DND-41 (cell line): Measurements from ENCODE around the gene C9orf50.
"Not testable (repeated sequence)": the region's sequence is repeated elsewhere in the genome, so short reads cannot be mapped to it uniquely, and the experiment has no call there.

Experiments
- ATAC-seq: fragments of 200-7000 bp; cut with Tn5 transposase; 3 replicates; pipeline ENCODE4 v1.9.1; 2021; ENCODE audit warnings: low read depth; ENCODE audit not compliant: insufficient read depth
- DNase-seq: peaks from one replicate; pipeline ENCODE4 v3.0.0-alpha.2; 2020
- H2AFZ ChIP-seq: 2 replicates; pipeline ENCODE4 v1.6.0; 2012; ENCODE audit warnings: low read depth, low read length
- H3K27ac ChIP-seq: 2 replicates; pipeline ENCODE4 v1.5.1; 2012; ENCODE audit warnings: low read length, inconsistent platforms
- H3K27me3 ChIP-seq: fragments of 200-600 bp; sonication (generic); 2 replicates; pipeline ENCODE4 v1.6.0; 2012; ENCODE audit warnings: low read length, mild to moderate bottlenecking, inconsistent platforms; ENCODE audit not compliant: insufficient read depth, poor library complexity
- H3K36me3 ChIP-seq: 2 replicates; pipeline ENCODE4 v1.5.1; 2012; ENCODE audit warnings: low read length, inconsistent platforms; ENCODE audit not compliant: insufficient read depth
- H3K4me1 ChIP-seq: 2 replicates; pipeline ENCODE4 v1.5.1; 2012; ENCODE audit warnings: mild to moderate bottlenecking, low read length; ENCODE audit not compliant: insufficient read depth
- H3K4me2 ChIP-seq: 2 replicates; pipeline ENCODE4 v1.6.0; 2012; ENCODE audit warnings: mild to moderate bottlenecking, moderate library complexity, low read length, inconsistent platforms; ENCODE audit not compliant: insufficient read depth
- H3K4me3 ChIP-seq, 2 experiments: fragments of 200-600 bp in 1 of 2; shearing (Covaris generic) in 1 of 2; 2 replicates each; pipeline ENCODE4 v1.5.1; 2012 to 2016; ENCODE audit warnings: inconsistent platforms in 2 of 2, low read length in 2 of 2, mild to moderate bottlenecking in 2 of 2, low read depth in 1 of 2, moderate library complexity in 1 of 2
- H3K79me2 ChIP-seq: 2 replicates; pipeline ENCODE4 v1.6.0; 2012; ENCODE audit warnings: low read length, inconsistent platforms; ENCODE audit not compliant: insufficient read depth
- H3K9ac ChIP-seq: 2 replicates; pipeline ENCODE4 v1.6.0; 2012; ENCODE audit warnings: low read depth, mild to moderate bottlenecking, inconsistent platforms, low read length, moderate library complexity
- H3K9me3 ChIP-seq: 2 replicates; pipeline ENCODE4 v1.5.1; 2012; ENCODE audit warnings: low read length, moderate library complexity, mild to moderate bottlenecking, inconsistent platforms; ENCODE audit not compliant: insufficient read depth, severe bottlenecking
- H4K20me1 ChIP-seq: 2 replicates; pipeline ENCODE4 v1.6.0; 2012; ENCODE audit warnings: low read length; ENCODE audit not compliant: insufficient read depth
- EZH2 ChIP-seq: IDR thresholded peaks from 3 replicates; pipeline ENCODE4 v1.6.1; 2012; ENCODE audit warnings: borderline replicate concordance, low read depth, mild to moderate bottlenecking, moderate library complexity, low read length, inconsistent platforms; ENCODE audit not compliant: severe bottlenecking
- TF ChIP-seq, protein P1 (sequence below): IDR thresholded peaks from 2 replicates; pipeline ENCODE4 v1.5.1; 2012; ENCODE audit warnings: borderline replicate concordance, low read length, moderate library complexity, mild to moderate bottlenecking; ENCODE audit not compliant: poor library complexity, severe bottlenecking; ENCODE audit errors: extremely low read depth

C9orf50 gene

DNA sequence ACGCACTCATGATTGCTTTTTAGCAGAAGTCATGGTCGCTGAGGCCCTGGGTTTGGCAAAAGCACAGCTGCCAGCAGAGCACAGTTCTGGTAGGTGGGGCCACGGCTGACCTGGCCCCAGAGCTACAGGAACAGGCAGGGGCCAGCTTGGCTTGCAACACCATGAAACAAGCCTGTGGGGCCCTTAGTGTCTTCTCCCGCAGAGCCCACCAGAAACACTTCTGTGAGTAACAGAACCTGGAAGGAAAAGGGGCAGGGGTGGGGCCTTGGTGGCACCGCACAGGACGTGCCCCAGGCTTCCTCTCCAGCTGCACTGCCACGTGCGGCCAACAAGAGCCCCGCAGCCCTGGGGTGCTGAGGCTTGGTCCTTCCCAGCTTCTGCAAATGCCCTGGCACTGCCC, 16.2 kb upstream of the C9orf50 start:
- Histone ChIP-seq H3K79me2 (peaks cover 59% of the 10 kb centered on the region), H3K4me1 (peaks cover 27% of the 10 kb centered on the region), H3K9ac (no peak overlapping the region), H2AFZ (no peak overlapping the region), H3K4me3 (no peak overlapping the region), H3K4me2 (no peak overlapping the region), H3K27ac (no peak overlapping the region), H3K27me3 (no peaks in the 10 kb centered on the region), H3K9me3 (no peaks in the 10 kb centered on the region), H4K20me1 (peaks cover 80% of the 10 kb centered on the region), H3K36me3 (peaks cover 69% of the 10 kb centered on the region)
- no peak for DNase-seq
- TF ChIP-seq, protein P1, sequence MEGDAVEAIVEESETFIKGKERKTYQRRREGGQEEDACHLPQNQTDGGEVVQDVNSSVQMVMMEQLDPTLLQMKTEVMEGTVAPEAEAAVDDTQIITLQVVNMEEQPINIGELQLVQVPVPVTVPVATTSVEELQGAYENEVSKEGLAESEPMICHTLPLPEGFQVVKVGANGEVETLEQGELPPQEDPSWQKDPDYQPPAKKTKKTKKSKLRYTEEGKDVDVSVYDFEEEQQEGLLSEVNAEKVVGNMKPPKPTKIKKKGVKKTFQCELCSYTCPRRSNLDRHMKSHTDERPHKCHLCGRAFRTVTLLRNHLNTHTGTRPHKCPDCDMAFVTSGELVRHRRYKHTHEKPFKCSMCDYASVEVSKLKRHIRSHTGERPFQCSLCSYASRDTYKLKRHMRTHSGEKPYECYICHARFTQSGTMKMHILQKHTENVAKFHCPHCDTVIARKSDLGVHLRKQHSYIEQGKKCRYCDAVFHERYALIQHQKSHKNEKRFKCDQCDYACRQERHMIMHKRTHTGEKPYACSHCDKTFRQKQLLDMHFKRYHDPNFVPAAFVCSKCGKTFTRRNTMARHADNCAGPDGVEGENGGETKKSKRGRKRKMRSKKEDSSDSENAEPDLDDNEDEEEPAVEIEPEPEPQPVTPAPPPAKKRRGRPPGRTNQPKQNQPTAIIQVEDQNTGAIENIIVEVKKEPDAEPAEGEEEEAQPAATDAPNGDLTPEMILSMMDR, result no peak
- TF ChIP-seq EZH2, result no peak
- no peak for ATAC-seq

DNA sequence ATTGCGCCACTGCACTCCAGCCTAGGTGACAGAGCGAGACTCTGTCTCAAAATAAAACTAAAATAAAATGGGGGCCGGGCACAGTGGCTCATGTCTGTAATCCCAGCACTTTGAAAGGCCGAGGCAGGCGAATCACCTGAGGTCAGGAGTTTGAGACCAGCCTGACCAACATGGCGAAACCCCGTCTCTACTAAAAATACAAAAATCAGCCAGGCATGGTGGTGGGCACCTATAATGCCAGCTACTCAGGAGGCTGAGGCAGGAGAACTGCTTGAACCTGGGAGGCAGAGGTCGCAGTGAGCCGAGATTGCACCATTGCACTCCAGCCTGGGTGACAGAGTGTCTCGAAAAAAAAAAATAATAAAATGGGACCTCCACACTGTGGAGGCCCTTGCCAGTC, 15.4 kb upstream of the C9orf50 start:
- not testable (repeated sequence) for H3K4me2 ChIP-seq, H3K27me3 ChIP-seq, ATAC-seq, H3K9ac ChIP-seq, H3K27ac ChIP-seq, H3K4me3 ChIP-seq, H2AFZ ChIP-seq, DNase-seq, H3K9me3 ChIP-seq
- H3K4me1 ChIP-seq, result peaks cover 24% of the 10 kb centered on the region
- H3K36me3 ChIP-seq, result peaks cover 71% of the 10 kb centered on the region
- H4K20me1 ChIP-seq, result peaks cover 84% of the 10 kb centered on the region
- H3K79me2 ChIP-seq, result peaks cover 60% of the 10 kb centered on the region

DNA sequence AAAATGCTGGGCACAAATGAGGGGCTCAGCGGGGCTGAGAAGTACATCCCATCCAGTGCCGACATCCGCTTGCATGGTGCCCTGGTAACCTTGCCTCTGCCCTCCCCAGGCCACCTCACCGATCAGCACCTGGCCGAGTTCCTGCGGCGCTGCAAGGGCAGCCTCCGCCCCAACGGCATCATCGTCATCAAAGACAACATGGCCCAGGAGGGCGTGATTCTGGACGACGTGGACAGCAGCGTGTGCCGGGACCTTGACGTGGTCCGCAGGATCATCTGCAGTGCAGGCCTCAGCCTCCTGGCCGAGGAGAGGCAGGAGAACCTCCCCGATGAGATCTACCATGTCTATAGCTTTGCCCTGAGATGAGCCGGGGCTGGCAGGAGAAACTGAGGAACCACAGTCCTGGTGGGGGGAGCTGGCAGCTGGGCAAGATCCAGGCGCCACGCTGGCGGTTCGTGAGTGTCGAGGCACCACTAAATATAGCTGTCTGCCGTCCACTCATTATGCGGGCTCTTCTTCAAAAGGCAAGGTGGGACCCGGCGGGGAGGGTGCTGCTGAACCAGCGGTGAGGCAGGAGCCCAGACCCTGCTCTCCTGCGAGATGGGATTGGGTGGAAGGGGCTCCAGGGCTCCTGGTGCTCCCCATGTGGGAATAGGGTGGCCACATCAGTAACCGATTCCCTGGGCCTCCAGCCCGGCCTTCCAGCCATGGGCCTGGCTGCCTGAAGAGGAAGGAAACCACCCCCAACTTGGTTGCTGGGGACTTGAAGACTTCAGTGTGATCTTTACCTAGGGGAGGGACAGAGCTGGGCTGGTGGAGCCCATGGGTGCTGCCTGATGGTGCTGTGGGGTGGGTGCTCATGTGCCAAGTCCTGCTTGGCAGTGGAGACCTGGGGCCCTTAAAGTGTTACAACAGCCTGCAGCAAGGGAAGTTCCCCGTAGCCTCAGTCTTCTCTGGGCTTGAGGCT, 14.5 kb upstream of the C9orf50 start:
- H3K27ac ChIP-seq, result no peak overlapping the region
- peaks cover 74% of the 10 kb centered on the region for H3K36me3 ChIP-seq
- peaks cover 60% of the 10 kb centered on the region for H3K79me2 ChIP-seq
- no peak overlapping the region for H3K4me2 ChIP-seq
- H2AFZ ChIP-seq, result no peak overlapping the region
- peaks cover 15% of the 10 kb centered on the region for H3K4me1 ChIP-seq
- no peaks in the 10 kb centered on the region for H3K9me3 ChIP-seq
- ATAC-seq, result no peak
- no peaks in the 10 kb centered on the region for H3K27me3 ChIP-seq
- H3K4me3 ChIP-seq, result no peak overlapping the region
- DNase-seq, result no peak
- TF ChIP-seq, protein P1, result no peak
- TF ChIP-seq EZH2, result no peak
- no peak overlapping the region for H3K9ac ChIP-seq
- peaks cover 84% of the 10 kb centered on the region for H4K20me1 ChIP-seq

DNA sequence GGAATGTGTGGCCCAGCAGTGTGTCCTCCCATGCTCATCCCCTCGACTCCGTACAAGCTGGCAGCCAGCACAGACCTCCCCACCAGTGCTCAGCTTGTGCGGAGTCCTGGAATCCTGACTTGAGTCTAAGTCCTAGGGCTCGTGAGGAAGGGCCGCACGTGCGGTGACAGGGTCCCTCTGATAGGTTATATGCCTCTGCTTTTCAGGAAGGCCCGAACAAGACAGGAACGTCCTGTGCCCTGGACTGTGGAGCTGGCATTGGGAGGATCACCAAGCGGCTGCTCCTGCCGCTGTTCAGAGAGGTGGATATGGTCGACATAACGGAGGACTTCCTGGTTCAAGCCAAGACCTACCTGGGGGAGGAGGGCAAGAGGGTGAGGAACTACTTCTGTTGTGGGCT, 12.9 kb upstream of the C9orf50 start:
- no peaks in the 10 kb centered on the region for H3K27me3 ChIP-seq
- DNase-seq (no peak), ATAC-seq (no peak)
- H3K9ac ChIP-seq, result no peak overlapping the region
- H3K79me2 ChIP-seq, result peaks cover 62% of the 10 kb centered on the region
- H3K36me3 ChIP-seq, result peaks cover 64% of the 10 kb centered on the region
- H3K4me2 ChIP-seq, result no peak overlapping the region
- no peak overlapping the region for H2AFZ ChIP-seq
- H3K27ac ChIP-seq, result no peak overlapping the region
- H3K4me3 ChIP-seq, result no peak overlapping the region
- H3K4me1 ChIP-seq, result peaks cover 4% of the 10 kb centered on the region; the same call in 1 of the 2 replicates
- peaks cover 85% of the 10 kb centered on the region for H4K20me1 ChIP-seq
- no peaks in the 10 kb centered on the region for H3K9me3 ChIP-seq
- TF ChIP-seq EZH2, result no peak
- TF ChIP-seq, protein P1, result no peak
